Mucosa of descending colon (tissue), 3 donors: ENCODE data around the gene DGCR8. TPM values are rescaled to one million over a fixed set of nuclear protein-coding genes. Genes with fewer than 3 reads are reported as not detected.

Source experiments
- ATAC-seq: fragments of 200-7000 bp; cut with Tn5 transposase; one replicate; pipeline ENCODE4 v1.9.1; 2020; ENCODE audit warnings: mild to moderate bottlenecking, moderate library complexity
- DNase-seq, 3 donors: peaks; one replicate each; pipeline ENCODE4 v3.0.0-alpha.2; 2020
- H3K36me3 ChIP-seq: fragments of 200-600 bp; one replicate; pipeline ENCODE4 v1.8.0; 2021; ENCODE audit warnings: low read depth, mild to moderate bottlenecking
- H3K4me1 ChIP-seq: fragments of 200-600 bp; one replicate; pipeline ENCODE4 v1.8.0; 2021; ENCODE audit warnings: low read depth, mild to moderate bottlenecking
- H3K4me3 ChIP-seq: fragments of 200-600 bp; one replicate; pipeline ENCODE4 v1.8.0; 2021; ENCODE audit warnings: mild to moderate bottlenecking
- H3K9me3 ChIP-seq: fragments of 200-600 bp; one replicate; pipeline ENCODE4 v1.8.0; 2021; ENCODE audit warnings: mild to moderate bottlenecking
- intact Hi-C, 2 donors: fragments of 100-400 bp; cut with DNase I in 1 of 2; cut with micrococcal nuclease in 1 of 2; formaldehyde crosslinking; loops; one replicate each; pipeline versions ENCODE4 v1.11.0 to v1.11.1; 2022; cut with DNase I, micrococcal nuclease
- total RNA-seq, 3 donors: library from RNA; stranded (reverse); fragmentation: NEBNext Ultra II Directional in 2 of 3; extraction: Animal tissue kit (Norgen Biotek cat#: 25700) in 2 of 3; gene quantifications; one replicate each; pipeline versions ENCODE4 v1.2.1 to v1.2.4, GENCODE V29; 2021 to 2023
- TF ChIP-seq, protein P1 (sequence below): fragments of 200-600 bp; IDR thresholded peaks from one replicate; pipeline ENCODE4 v1.8.0; 2022; ENCODE audit warnings: antibody characterized with exemption, mild to moderate bottlenecking
- donor health status: DM: no; HTN: no; CAD: no; lungs with moderate emphysema.
- donor health status: DM: no; HTN: no; CAD: no.
- donor health status: DM: no; HTN: yes; CAD: no.

Gene DGCR8
- total RNA-seq, 3 donors from 2014 or later = 39.0 to 48.8 (median 48.4) TPM

- no peaks in the 10 kb centered on the region for H3K9me3 ChIP-seq
- no peaks in the 10 kb centered on the region for H3K4me1 ChIP-seq
- DNase-seq (no peak), ATAC-seq (no peak)
- TF ChIP-seq, protein P1, sequence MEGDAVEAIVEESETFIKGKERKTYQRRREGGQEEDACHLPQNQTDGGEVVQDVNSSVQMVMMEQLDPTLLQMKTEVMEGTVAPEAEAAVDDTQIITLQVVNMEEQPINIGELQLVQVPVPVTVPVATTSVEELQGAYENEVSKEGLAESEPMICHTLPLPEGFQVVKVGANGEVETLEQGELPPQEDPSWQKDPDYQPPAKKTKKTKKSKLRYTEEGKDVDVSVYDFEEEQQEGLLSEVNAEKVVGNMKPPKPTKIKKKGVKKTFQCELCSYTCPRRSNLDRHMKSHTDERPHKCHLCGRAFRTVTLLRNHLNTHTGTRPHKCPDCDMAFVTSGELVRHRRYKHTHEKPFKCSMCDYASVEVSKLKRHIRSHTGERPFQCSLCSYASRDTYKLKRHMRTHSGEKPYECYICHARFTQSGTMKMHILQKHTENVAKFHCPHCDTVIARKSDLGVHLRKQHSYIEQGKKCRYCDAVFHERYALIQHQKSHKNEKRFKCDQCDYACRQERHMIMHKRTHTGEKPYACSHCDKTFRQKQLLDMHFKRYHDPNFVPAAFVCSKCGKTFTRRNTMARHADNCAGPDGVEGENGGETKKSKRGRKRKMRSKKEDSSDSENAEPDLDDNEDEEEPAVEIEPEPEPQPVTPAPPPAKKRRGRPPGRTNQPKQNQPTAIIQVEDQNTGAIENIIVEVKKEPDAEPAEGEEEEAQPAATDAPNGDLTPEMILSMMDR = no peak
- H3K36me3 ChIP-seq = no peaks in the 10 kb centered on the region
- intact Hi-C loops = no loop called here
- H3K4me3 ChIP-seq = no peak overlapping the region
Observed at GRCh38 chr22:20062766-20063083, 17.3 kb upstream of the DGCR8 start.

GRCh38 chr22:20063271-20064139, 16.5 kb upstream of the DGCR8 start:
- no peaks in the 10 kb centered on the region for H3K36me3 ChIP-seq
- ATAC-seq = no peak
- intact Hi-C loops = no loop called here

DNA sequence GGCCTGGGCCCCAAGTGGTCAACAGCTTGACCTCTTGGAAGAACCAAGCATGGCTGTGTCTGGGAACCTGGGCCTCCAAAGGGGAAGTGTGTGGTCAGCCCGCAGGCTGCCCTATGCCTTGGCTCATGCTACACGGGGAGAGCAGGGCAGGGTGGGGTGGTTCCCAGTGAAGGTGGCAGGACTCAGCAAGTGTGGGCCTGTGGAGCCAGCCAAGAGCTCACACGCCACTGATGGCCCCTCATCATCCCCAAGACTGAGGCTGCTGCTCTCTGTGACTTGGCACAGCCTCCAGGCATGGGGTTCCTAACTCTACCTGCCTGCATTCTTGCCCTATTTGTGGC, 15.9 kb upstream of the DGCR8 start:
- no peak overlapping the region for H3K4me3 ChIP-seq
- intact Hi-C loops = no loop called here
- TF ChIP-seq, protein P1 = no peak
- no peaks in the 10 kb centered on the region for H3K4me1 ChIP-seq
- DNase-seq = no peak
- ATAC-seq = no peak
- no peaks in the 10 kb centered on the region for H3K9me3 ChIP-seq
- H3K36me3 ChIP-seq = no peaks in the 10 kb centered on the region

More at GRCh38 chr22:20063271-20064139, 16.5 kb upstream of the DGCR8 start:
- Histone ChIP-seq H3K4me1 (no peaks in the 10 kb centered on the region), H3K9me3 (no peaks in the 10 kb centered on the region), H3K4me3 (no peak overlapping the region)
- TF ChIP-seq, protein P1 = no peak
- DNase-seq = no peak

DNA sequence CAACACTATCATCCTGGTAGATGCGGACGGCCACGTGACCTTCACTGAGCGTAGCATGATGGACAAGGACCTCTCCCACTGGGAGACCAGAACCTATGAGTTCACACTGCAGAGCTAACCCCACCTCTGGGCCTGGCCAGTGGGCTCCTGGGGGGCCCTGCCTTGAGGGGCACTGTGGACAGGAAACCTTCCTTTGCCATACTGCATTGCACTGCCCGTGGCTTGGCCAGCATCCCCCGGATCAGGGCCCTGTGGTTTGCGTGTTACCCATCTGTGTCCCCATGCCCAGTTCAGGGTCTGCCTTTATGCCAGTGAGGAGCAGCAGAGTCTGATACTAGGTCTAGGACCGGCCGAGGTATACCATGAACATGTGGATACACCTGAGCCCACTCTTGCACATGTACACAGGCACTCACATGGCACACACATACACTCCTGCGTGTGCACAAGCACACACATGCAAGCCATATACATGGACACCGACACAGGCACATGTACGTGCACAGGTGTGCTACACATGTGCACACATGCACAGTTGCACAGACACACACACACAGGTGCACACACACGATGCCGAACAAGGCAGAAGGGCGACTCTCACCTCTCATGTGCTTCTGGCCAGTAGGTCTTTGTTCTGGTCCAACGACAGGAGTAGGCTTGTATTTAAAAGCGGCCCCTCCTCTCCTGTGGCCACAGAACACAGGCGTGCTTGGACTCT, 15.3 kb upstream of the DGCR8 start:
- no peak for ATAC-seq
- intact Hi-C loops = no loop called here
- H3K4me3 ChIP-seq = no peak overlapping the region
- H3K36me3 ChIP-seq = no peaks in the 10 kb centered on the region
- no peaks in the 10 kb centered on the region for H3K4me1 ChIP-seq
- no peak for DNase-seq
- no peaks in the 10 kb centered on the region for H3K9me3 ChIP-seq
- TF ChIP-seq, protein P1 = no peak

DNA sequence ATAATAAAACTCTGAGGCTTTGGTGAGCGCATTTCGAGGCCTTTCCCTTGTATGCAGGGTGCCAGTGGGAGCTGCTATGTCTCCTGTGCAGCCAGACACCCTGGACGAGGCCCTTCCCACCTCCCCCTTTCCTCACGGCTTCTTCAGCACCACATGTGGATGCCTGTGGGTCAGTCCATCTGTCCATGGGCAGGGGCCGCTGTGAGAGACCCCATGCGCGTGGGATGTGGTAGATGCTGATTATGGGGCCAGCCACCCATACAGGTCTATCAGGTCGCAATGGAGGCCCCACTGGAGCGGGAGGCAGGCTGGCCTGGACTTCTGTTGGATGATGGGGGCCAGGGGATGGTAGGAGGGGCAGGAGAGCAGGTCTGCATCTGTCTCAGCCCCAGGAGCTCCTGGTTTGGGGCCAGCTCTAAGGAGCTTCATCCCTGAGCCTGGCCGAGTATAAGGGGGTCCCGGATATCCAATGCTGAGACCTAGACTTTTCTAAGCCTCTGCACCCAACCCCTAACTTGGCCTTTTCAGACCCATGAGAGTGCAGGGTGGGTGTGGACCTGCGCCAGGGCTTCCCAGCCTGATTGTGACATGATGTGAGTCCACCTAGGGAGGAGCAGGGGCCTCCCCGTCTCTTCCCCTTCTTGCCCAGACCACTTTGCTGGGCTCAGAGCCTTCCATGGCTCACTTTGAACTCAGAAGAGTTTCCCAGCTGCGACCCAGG, 14.0 kb upstream of the DGCR8 start:
- Histone ChIP-seq H3K9me3 (no peaks in the 10 kb centered on the region), H3K36me3 (no peaks in the 10 kb centered on the region), H3K4me1 (no peaks in the 10 kb centered on the region), H3K4me3 (no peak overlapping the region)
- intact Hi-C loops = no loop called here
- ATAC-seq (no peak), DNase-seq (no peak)
- TF ChIP-seq, protein P1 = no peak
